DMS114 treated with DMSO at 0.1 percent for 48 hours (cell line): ENCODE results near the gene PLA2R1.

ENCODE experiments used
- DNase-seq: peaks from one replicate; lab custom pipeline; 2025; ENCODE audit not compliant: unreplicated experiment; lab: John Stamatoyannopoulos, UW

Gene PLA2R1

GRCh38 chr2:159938395-159938794 lies 124.0 kb downstream of the PLA2R1 start:
- DNase-seq, result no peak

- DNase-seq, result no peak
Measured at GRCh38 chr2:159936471-159936870, 125.9 kb downstream of the PLA2R1 start.

GRCh38 chr2:159933727-159934049 lies 128.7 kb downstream of the PLA2R1 start:
- no peak for DNase-seq

GRCh38 chr2:159933040-159933726 lies 129.2 kb downstream of the PLA2R1 start:
- DNase-seq, result no peak

GRCh38 chr2:159926695-159927094 lies 135.7 kb downstream of the PLA2R1 start:
- no peak for DNase-seq

GRCh38 chr2:159925975-159926374 lies 136.4 kb downstream of the PLA2R1 start:
- DNase-seq, result no peak

GRCh38 chr2:159922563-159922962 lies 139.9 kb downstream of the PLA2R1 start:
- no peak for DNase-seq

GRCh38 chr2:159921752-159922404 lies 140.5 kb downstream of the PLA2R1 start:
- no peak for DNase-seq

- DNase-seq, result no peak
Measured at GRCh38 chr2:159916511-159916910, 145.9 kb downstream of the PLA2R1 start.

- DNase-seq, result no peak
Measured at GRCh38 chr2:159913900-159914299, 148.5 kb downstream of the PLA2R1 start.

GRCh38 chr2:159912580-159912979 lies 149.8 kb downstream of the PLA2R1 start:
- DNase-seq, result no peak

- DNase-seq, result no peak
Measured at GRCh38 chr2:159910951-159911350, 151.5 kb downstream of the PLA2R1 start.

GRCh38 chr2:159908623-159909022 lies 153.8 kb downstream of the PLA2R1 start:
- no peak for DNase-seq

- DNase-seq, result no peak
Measured at GRCh38 chr2:159907909-159908308, 154.5 kb downstream of the PLA2R1 start.

- no peak for DNase-seq
Measured at GRCh38 chr2:159905926-159906714, 156.3 kb downstream of the PLA2R1 start.

GRCh38 chr2:159904959-159905305 lies 157.5 kb downstream of the PLA2R1 start:
- no peak for DNase-seq

GRCh38 chr2:159904127-159904958 lies 158.1 kb downstream of the PLA2R1 start, which contains the start of gene LY75:
LY75 (minus strand) TSS chr2:159904756.
- DNase-seq, result no peak

GRCh38 chr2:159903443-159904126 lies 158.8 kb downstream of the PLA2R1 start:
- DNase-seq, result no peak

- DNase-seq, result no peak
Measured at GRCh38 chr2:159902722-159903121, 159.7 kb downstream of the PLA2R1 start.

- no peak for DNase-seq
Measured at GRCh38 chr2:159900343-159900742, 162.1 kb downstream of the PLA2R1 start.

- DNase-seq, result no peak
Measured at GRCh38 chr2:159898441-159898840, 164.0 kb downstream of the PLA2R1 start.
